ENCODE results near the gene IRX4.

IRX4 gene

GRCh38 chr5:1885868-1886845, 3.4 kb upstream of the IRX4 start:
- no peak overlapping the region for H3K27ac ChIP-seq (ENCODE audit: low read depth, low read length)
- no peak overlapping the region for H3K4me3 ChIP-seq (ENCODE audit: low read length)
- H3K9ac ChIP-seq (ENCODE audit: low read length): no peak overlapping the region
- H3K36me3 ChIP-seq (ENCODE audit: control insufficient read depth, insufficient read depth, low read length): no peaks in the 10 kb centered on the region
- peaks cover 2% of the 10 kb centered on the region for H3K4me1 ChIP-seq (ENCODE audit: control insufficient read depth, insufficient read depth, low read length)
- H3K27me3 ChIP-seq (ENCODE audit: control insufficient read depth, insufficient read depth, low read length): peaks cover 30% of the 10 kb centered on the region

- Histone ChIP-seq H3K4me3 (ENCODE audit: low read length) (no peak overlapping the region), H3K27ac (ENCODE audit: low read depth, low read length) (no peak overlapping the region), H3K4me1 (ENCODE audit: control insufficient read depth, insufficient read depth, low read length) (peaks cover 2% of the 10 kb centered on the region), H3K9ac (ENCODE audit: low read length) (no peak overlapping the region), H3K36me3 (ENCODE audit: control insufficient read depth, insufficient read depth, low read length) (no peaks in the 10 kb centered on the region), H3K27me3 (ENCODE audit: control insufficient read depth, insufficient read depth, low read length) (peaks cover 35% of the 10 kb centered on the region)
Observed at GRCh38 chr5:1885404-1885755, 2.7 kb upstream of the IRX4 start.

- Histone ChIP-seq H3K9ac (ENCODE audit: low read length) (no peak overlapping the region), H3K36me3 (ENCODE audit: control insufficient read depth, insufficient read depth, low read length) (no peaks in the 10 kb centered on the region), H3K27ac (ENCODE audit: low read depth, low read length) (no peak overlapping the region), H3K4me3 (ENCODE audit: low read length) (no peak overlapping the region), H3K4me1 (ENCODE audit: control insufficient read depth, insufficient read depth, low read length) (peaks cover 2% of the 10 kb centered on the region), H3K27me3 (ENCODE audit: control insufficient read depth, insufficient read depth, low read length) (peaks cover 38% of the 10 kb centered on the region)
Observed at GRCh38 chr5:1884678-1885403, 2.1 kb upstream of the IRX4 start.

- Histone ChIP-seq H3K27ac (ENCODE audit: low read depth, low read length) (no peak overlapping the region), H3K27me3 (ENCODE audit: control insufficient read depth, insufficient read depth, low read length) (peaks cover 44% of the 10 kb centered on the region), H3K4me1 (ENCODE audit: control insufficient read depth, insufficient read depth, low read length) (peaks cover 2% of the 10 kb centered on the region), H3K4me3 (ENCODE audit: low read length) (no peak overlapping the region), H3K36me3 (ENCODE audit: control insufficient read depth, insufficient read depth, low read length) (no peaks in the 10 kb centered on the region), H3K9ac (ENCODE audit: low read length) (no peak overlapping the region)
Observed at GRCh38 chr5:1883925-1884677, 1.4 kb upstream of the IRX4 start.

GRCh38 chr5:1883120-1883924, 597 bp upstream of the IRX4 start:
- H3K27me3 ChIP-seq (ENCODE audit: control insufficient read depth, insufficient read depth, low read length): peaks cover 48% of the 10 kb centered on the region
- no peak overlapping the region for H3K27ac ChIP-seq (ENCODE audit: low read depth, low read length)
- no peak overlapping the region for H3K9ac ChIP-seq (ENCODE audit: low read length)

GRCh38 chr5:1881731-1882336, 891 bp downstream of the IRX4 start:
- no peak overlapping the region for H3K9ac ChIP-seq (ENCODE audit: low read length)
- no peaks in the 10 kb centered on the region for H3K36me3 ChIP-seq (ENCODE audit: control insufficient read depth, insufficient read depth, low read length)
- H3K4me1 ChIP-seq (ENCODE audit: control insufficient read depth, insufficient read depth, low read length): peaks cover 2% of the 10 kb centered on the region
- no peak overlapping the region for H3K27ac ChIP-seq (ENCODE audit: low read depth, low read length)
- H3K4me3 ChIP-seq (ENCODE audit: low read length): no peak overlapping the region
- peaks cover 51% of the 10 kb centered on the region for H3K27me3 ChIP-seq (ENCODE audit: control insufficient read depth, insufficient read depth, low read length)

More at GRCh38 chr5:1883120-1883924, 597 bp upstream of the IRX4 start:
- H3K36me3 ChIP-seq (ENCODE audit: control insufficient read depth, insufficient read depth, low read length): no peaks in the 10 kb centered on the region
- H3K4me1 ChIP-seq (ENCODE audit: control insufficient read depth, insufficient read depth, low read length): peaks cover 2% of the 10 kb centered on the region
- no peak overlapping the region for H3K4me3 ChIP-seq (ENCODE audit: low read length)

GRCh38 chr5:1881098-1881572, 1.6 kb downstream of the IRX4 start:
- Histone ChIP-seq H3K27ac (ENCODE audit: low read depth, low read length) (no peak overlapping the region), H3K9ac (ENCODE audit: low read length) (no peak overlapping the region), H3K27me3 (ENCODE audit: control insufficient read depth, insufficient read depth, low read length) (peaks cover 51% of the 10 kb centered on the region), H3K4me3 (ENCODE audit: low read length) (no peak overlapping the region), H3K36me3 (ENCODE audit: control insufficient read depth, insufficient read depth, low read length) (no peaks in the 10 kb centered on the region), H3K4me1 (ENCODE audit: control insufficient read depth, insufficient read depth, low read length) (peaks cover 2% of the 10 kb centered on the region)

GRCh38 chr5:1880377-1881025, 2.2 kb downstream of the IRX4 start:
- H3K4me1 ChIP-seq (ENCODE audit: control insufficient read depth, insufficient read depth, low read length): peaks cover 2% of the 10 kb centered on the region
- H3K27me3 ChIP-seq (ENCODE audit: control insufficient read depth, insufficient read depth, low read length): peaks cover 53% of the 10 kb centered on the region
- no peak overlapping the region for H3K4me3 ChIP-seq (ENCODE audit: low read length)
- H3K9ac ChIP-seq (ENCODE audit: low read length): no peak overlapping the region
- H3K27ac ChIP-seq (ENCODE audit: low read depth, low read length): no peak overlapping the region
- no peaks in the 10 kb centered on the region for H3K36me3 ChIP-seq (ENCODE audit: control insufficient read depth, insufficient read depth, low read length)

GRCh38 chr5:1879292-1880263, 3.1 kb downstream of the IRX4 start:
- H3K4me1 ChIP-seq (ENCODE audit: control insufficient read depth, insufficient read depth, low read length): peaks cover 2% of the 10 kb centered on the region
- no peak overlapping the region for H3K9ac ChIP-seq (ENCODE audit: low read length)
- no peak overlapping the region for H3K4me3 ChIP-seq (ENCODE audit: low read length)
- H3K27ac ChIP-seq (ENCODE audit: low read depth, low read length): no peak overlapping the region
- peaks cover 52% of the 10 kb centered on the region for H3K27me3 ChIP-seq (ENCODE audit: control insufficient read depth, insufficient read depth, low read length)
- H3K36me3 ChIP-seq (ENCODE audit: control insufficient read depth, insufficient read depth, low read length): no peaks in the 10 kb centered on the region

- no peak overlapping the region for H3K9ac ChIP-seq (ENCODE audit: low read length)
- H3K27ac ChIP-seq (ENCODE audit: low read depth, low read length): no peak overlapping the region
- no peaks in the 10 kb centered on the region for H3K36me3 ChIP-seq (ENCODE audit: control insufficient read depth, insufficient read depth, low read length)
- no peaks in the 10 kb centered on the region for H3K4me1 ChIP-seq (ENCODE audit: control insufficient read depth, insufficient read depth, low read length)
- no peak overlapping the region for H3K4me3 ChIP-seq (ENCODE audit: low read length)
- peaks cover 60% of the 10 kb centered on the region for H3K27me3 ChIP-seq (ENCODE audit: control insufficient read depth, insufficient read depth, low read length)
Observed at GRCh38 chr5:1878050-1878849, 4.5 kb downstream of the IRX4 start.

All from rectal smooth muscle tissue (tissue), 1 donor.